Spleen (tissue), 7 donors: Measurements from ENCODE around the gene AKR1E2.

Experiments used
- CTCF ChIP-seq, 11 experiments: fragments of 200-600 bp in 7 of 11; fragments of 450-650 bp in 4 of 11; sonication (generic) in 4 of 11; IDR thresholded peaks in 8 of 11; conservative IDR thresholded peaks in 3 of 11; 1 replicate in 7 of 11; 2 replicates in 4 of 11; pipeline versions ENCODE4 v1.4.0 to v1.8.0; 2016 to 2021; ENCODE audit warnings: antibody characterized with exemption in 11 of 11, inconsistent platforms in 4 of 11, mild to moderate bottlenecking in 1 of 11
- POLR2A ChIP-seq, 3 donors: fragments of 450-650 bp; IDR thresholded peaks; one replicate each; pipeline ENCODE4 v1.5.1; 2017; ENCODE audit warnings: antibody characterized with exemption in 3 of 3, mild to moderate bottlenecking in 1 of 3
- POLR2AphosphoS5 ChIP-seq, 3 donors: sonication (generic); formaldehyde crosslinking; IDR thresholded peaks; one replicate each; pipeline ENCODE4 v1.5.1; 2017; ENCODE audit warnings: antibody characterized with exemption in 3 of 3
- donor health status: DM: no; HTN: no; CAD: no; lungs with moderate emphysema.
- donor health status: DM: no; HTN: no; CAD: no.
- donor health status: DM: no; HTN: no; CAD: no.

- TF ChIP-seq CTCF (IDR thresholded peaks at IDR 0.05 in 8 of 11, conservative IDR thresholded peaks at IDR 0.05 in 3 of 11) (no peak), POLR2AphosphoS5 (IDR thresholded peaks at IDR 0.05) (no peak), POLR2A (IDR thresholded peaks at IDR 0.05) (no peak)
These were observed 9.5 kb downstream of the AKR1E2 start for GRCh38 chr10:4835494-4835918.
